GM23338 (cell line): Measurements from ENCODE around the gene SASH1. TPM values are rescaled to one million over a fixed set of nuclear protein-coding genes. Genes with fewer than 3 reads are reported as not detected.

Experiments used
- ATAC-seq: fragments of 200-7000 bp; cut with Tn5 transposase; 3 replicates; pipeline ENCODE4 v1.9.1; 2020
- DNase-seq: peaks from one replicate; pipeline ENCODE4 v3.0.0-alpha.2; 2015; ENCODE audit warnings: low spot score
- H2AFZ ChIP-seq: fragments of 200-600 bp; sonication (generic); 2 replicates; pipeline ENCODE4 v1.8.0; 2016; ENCODE audit warnings: antibody characterized with exemption, mild to moderate bottlenecking, moderate library complexity
- H3F3A ChIP-seq: fragments of 200-600 bp; sonication (generic); replicated peaks from 2 replicates; pipeline ENCODE4 v1.8.0; 2017; ENCODE audit warnings: antibody characterized with exemption, mixed run types, low read depth
- H3K27ac ChIP-seq: fragments of 200-600 bp; sonication (generic); 2 replicates; pipeline ENCODE4 v1.6.1; 2016; ENCODE audit warnings: low read depth
- H3K27me3 ChIP-seq: fragments of 200-600 bp; sonication (generic); 2 replicates; pipeline ENCODE4 v1.8.0; 2016; ENCODE audit warnings: mild to moderate bottlenecking, mixed run types, moderate library complexity; ENCODE audit not compliant: insufficient read depth
- H3K36me3 ChIP-seq: fragments of 200-600 bp; sonication (generic); 2 replicates; pipeline ENCODE4 v1.8.0; 2016; ENCODE audit warnings: mild to moderate bottlenecking; ENCODE audit not compliant: insufficient read depth
- H3K4me1 ChIP-seq: fragments of 200-600 bp; sonication (generic); 2 replicates; pipeline ENCODE4 v1.8.0; 2016; ENCODE audit warnings: mild to moderate bottlenecking, moderate library complexity; ENCODE audit not compliant: insufficient read depth
- H3K4me2 ChIP-seq: fragments of 200-600 bp; sonication (generic); 2 replicates; pipeline ENCODE4 v1.7.1; 2017; ENCODE audit warnings: mixed run types
- H3K4me3 ChIP-seq: fragments of 200-600 bp; sonication (generic); 2 replicates; pipeline ENCODE4 v1.6.1; 2016; ENCODE audit warnings: mixed run types
- H3K79me2 ChIP-seq: fragments of 200-600 bp; sonication (generic); replicated peaks from 2 replicates; pipeline ENCODE4 v1.8.0; 2017; ENCODE audit warnings: mild to moderate bottlenecking; ENCODE audit not compliant: insufficient read depth
- H3K9me2 ChIP-seq: fragments of 200-600 bp; sonication (generic); 2 replicates; pipeline ENCODE4 v1.8.0; 2017; ENCODE audit not compliant: insufficient read depth
- H4K20me1 ChIP-seq: fragments of 200-600 bp; sonication (generic); replicated peaks from 2 replicates; pipeline ENCODE4 v1.8.0; 2017; ENCODE audit warnings: mild to moderate bottlenecking; ENCODE audit not compliant: insufficient read depth
- H3K27ac Mint-ChIP-seq: 2 replicates; pipeline ENCODE4 v1.8.0; 2020; ENCODE audit warnings: inconsistent platforms, mild to moderate bottlenecking, moderate library complexity, mixed read lengths
- H3K27me3 Mint-ChIP-seq: 3 replicates; pipeline ENCODE4 v1.8.0; 2022; ENCODE audit warnings: low read depth, mild to moderate bottlenecking, moderate library complexity, mixed read lengths, inconsistent platforms; ENCODE audit not compliant: insufficient read depth, poor library complexity
- H3K36me3 Mint-ChIP-seq: 3 replicates; pipeline ENCODE4 v1.8.0; 2021; ENCODE audit warnings: low read depth, mild to moderate bottlenecking, inconsistent platforms, moderate library complexity, mixed read lengths
- H3K4me1 Mint-ChIP-seq: 3 replicates; pipeline ENCODE4 v1.8.0; 2020; ENCODE audit warnings: mild to moderate bottlenecking, inconsistent platforms, mixed read lengths
- H3K4me3 Mint-ChIP-seq: 3 replicates; pipeline ENCODE4 v1.8.0; 2021; ENCODE audit warnings: moderate library complexity, mild to moderate bottlenecking, inconsistent platforms, mixed read lengths
- H3K9me3 Mint-ChIP-seq: 3 replicates; pipeline ENCODE4 v1.8.0; 2020; ENCODE audit warnings: moderate library complexity, mild to moderate bottlenecking, inconsistent platforms, mixed read lengths
- CREB1 ChIP-seq: fragments of 250-450 bp; sonication (Bioruptor Pico); IDR thresholded peaks from 2 replicates; pipeline ENCODE4 v1.5.0; 2020; ENCODE audit warnings: low read depth, mild to moderate bottlenecking, moderate library complexity
- CTCF ChIP-seq, 2 experiments: fragments of 200-600 bp in 1 of 2; sonication (generic) in 1 of 2; conservative IDR thresholded peaks; 2 replicates each; pipeline versions ENCODE4 v1.5.1 to v1.6.1; 2016 to 2017; ENCODE audit warnings: antibody characterized with exemption in 2 of 2, low read depth in 2 of 2, mild to moderate bottlenecking in 2 of 2, moderate library complexity in 1 of 2
- ETS1 ChIP-seq: IDR thresholded peaks from 2 replicates; pipeline ENCODE4 v1.6.1; 2016; ENCODE audit warnings: antibody characterized with exemption
- EZH2 ChIP-seq: fragments of 200-600 bp; sonication (generic); IDR thresholded peaks from one replicate; pipeline ENCODE4 v1.8.0; 2017; ENCODE audit warnings: antibody characterized with exemption, mild to moderate bottlenecking, low read depth; ENCODE audit not compliant: unreplicated experiment
- EZH2phosphoT487 ChIP-seq: fragments of 200-600 bp; sonication (generic); IDR thresholded peaks from one replicate; pipeline ENCODE4 v1.8.1; 2018; ENCODE audit warnings: antibody characterized with exemption; ENCODE audit not compliant: unreplicated experiment
- JUNB ChIP-seq: IDR thresholded peaks from one replicate; pipeline ENCODE4 v1.6.1; 2016; ENCODE audit warnings: antibody characterized with exemption; ENCODE audit not compliant: unreplicated experiment
- POLR2AphosphoS5 ChIP-seq: IDR thresholded peaks from 2 replicates; pipeline ENCODE4 v1.6.1; 2016; ENCODE audit warnings: antibody characterized with exemption, low read depth
- ZNF114 ChIP-seq: fragments of 250-450 bp; sonication (Bioruptor Pico); IDR thresholded peaks from 2 replicates; pipeline ENCODE4 v1.5.0; 2020; ENCODE audit warnings: mild to moderate bottlenecking, moderate library complexity
- ZNF331 ChIP-seq: fragments of 250-450 bp; sonication (Bioruptor Pico); IDR thresholded peaks from 2 replicates; pipeline ENCODE4 v1.5.0; 2020; ENCODE audit warnings: low read depth, mild to moderate bottlenecking, moderate library complexity
- polyA plus RNA-seq: library from polyadenylated mRNA; unstranded; fragments of >200 nt; fragmentation: Nextera tagmentation; extraction: Ambion mirVana; gene quantifications from 2 replicates; pipeline ENCODE4 v1.2.1, GENCODE V29; 2016
- total RNA-seq: library from RNA; depleted of rRNA; stranded (reverse); fragments of >200 nt; shearing (Covaris generic); gene quantifications from 2 replicates; pipeline ENCODE4 v1.2.3, GENCODE V29; 2014

Gene SASH1
- total and polyA plus RNA-seq, 2 experiments from 2014 or later = 8.2 to 30.2 TPM

GRCh38 chr6:148521586-148521985, 178.9 kb downstream of the SASH1 start:
- no peak for TF ChIP-seq ETS1
- no peak for TF ChIP-seq CREB1 (CRISPR knock-in tag)
- TF ChIP-seq JUNB = no peak
- TF ChIP-seq POLR2AphosphoS5 = no peak
- TF ChIP-seq ZNF114 (CRISPR knock-in tag) = no peak
- Histone ChIP-seq H3K27ac (no peak overlapping the region), H2AFZ (no peak overlapping the region), H3K9me2 (no peaks in the 10 kb centered on the region), H3K27me3 (no peaks in the 10 kb centered on the region), H3K36me3 (no peaks in the 10 kb centered on the region), H4K20me1 (no peaks in the 10 kb centered on the region), H3K4me3 (no peak overlapping the region), H3K4me1 (peaks cover 33% of the 10 kb centered on the region), H3F3A (no peaks in the 10 kb centered on the region), H3K4me2 (0 out of 2 replicates have a peak overlapping the region, but pooled peaks have one; percentile 2), H3K79me2 (no peaks in the 10 kb centered on the region)
- H3K4me3 Mint-ChIP-seq = no peak overlapping the region
- H3K36me3 Mint-ChIP-seq = peaks cover 42% of the 10 kb centered on the region
- no peak for ATAC-seq
- H3K4me1 Mint-ChIP-seq = peaks cover 53% of the 10 kb centered on the region
- no peak for DNase-seq
- no peaks in the 10 kb centered on the region for H3K9me3 Mint-ChIP-seq
- peaks cover 8% of the 10 kb centered on the region for H3K27me3 Mint-ChIP-seq
- H3K27ac Mint-ChIP-seq = peak overlapping the region; percentile 32

GRCh38 chr6:148523048-148523447, 180.4 kb downstream of the SASH1 start:
- no peak for DNase-seq
- Histone ChIP-seq H4K20me1 (no peaks in the 10 kb centered on the region), H3K79me2 (no peaks in the 10 kb centered on the region), H3F3A (no peaks in the 10 kb centered on the region), H3K27me3 (no peaks in the 10 kb centered on the region), H3K4me3 (no peak overlapping the region), H3K9me2 (no peaks in the 10 kb centered on the region), H3K4me1 (peaks cover 27% of the 10 kb centered on the region), H2AFZ (no peak overlapping the region), H3K27ac (no peak overlapping the region), H3K4me2 (no peak overlapping the region), H3K36me3 (peaks cover 4% of the 10 kb centered on the region; the same call in 1 of the 2 replicates)
- TF ChIP-seq ZNF114 (CRISPR knock-in tag) (no peak), CREB1 (CRISPR knock-in tag) (no peak), EZH2phosphoT487 (no peak), ZNF331 (CRISPR knock-in tag) (no peak), POLR2AphosphoS5 (no peak), EZH2 (no peak), CTCF (conservative IDR thresholded peaks at IDR 0.05; ENCODE audit: low read depth in 2 of 2) (no peak)
- peaks cover 56% of the 10 kb centered on the region for H3K36me3 Mint-ChIP-seq
- ATAC-seq = no peak
- peaks cover 5% of the 10 kb centered on the region for H3K27me3 Mint-ChIP-seq
- no peak overlapping the region for H3K4me3 Mint-ChIP-seq
- no peak overlapping the region; the same call in 1 of the 2 replicates for H3K27ac Mint-ChIP-seq
- 0 out of 3 replicates have a peak, but pooled peaks cover under 1% of the 10 kb centered on the region for H3K9me3 Mint-ChIP-seq
- peaks cover 45% of the 10 kb centered on the region for H3K4me1 Mint-ChIP-seq
